GM21786 (cell line): ENCODE measurements around the gene MATN3.

Experiments
- ATAC-seq: cut with Tn5 transposase; IDR thresholded peaks from one replicate; pipeline ENCODE4 v1.9.1; 2021; ENCODE audit not compliant: unreplicated experiment

MATN3 gene

GRCh38 chr2:19942199-19942598 is 70.3 kb downstream of the MATN3 start:
- ATAC-seq, result no peak
